Measurements from ENCODE around the gene IQCN. TPM values are rescaled to one million over a fixed set of nuclear protein-coding genes. Genes with fewer than 3 reads are reported as not detected.

The IQCN gene
- total RNA-seq, 4 donors from 2014 or later: 0.20 to 0.61 (median 0.39) TPM

- intact Hi-C loops (cut with DNase I; ENCODE audit: low total_unique reads) (no loop called here), in situ Hi-C loops (cut with MboI; ENCODE audit: low sequenced_read_pairs in 4 of 4) (loop anchor here in 2 of 4 donors (25.0 kb wide), 1 partner anchor 149 kb away; the partner anchor contains the start of gene SSBP4 (in 2 of the 2))
- ATAC-seq: no peak
Measured at GRCh38 chr19:18263324-18264136, 10.7 kb downstream of the IQCN start.

GRCh38 chr19:18262917-18263316 is 11.3 kb downstream of the IQCN start:
- ATAC-seq (no peak), DNase-seq (no peak)
- Histone ChIP-seq H3K27ac (no peak overlapping the region), H3K4me1 (no peaks in the 10 kb centered on the region), H3K36me3 (no peaks in the 10 kb centered on the region), H3K9me3 (no peaks in the 10 kb centered on the region), H3K4me3 (no peak overlapping the region), H3K27me3 (no peaks in the 10 kb centered on the region)
- in situ Hi-C loops (cut with MboI; ENCODE audit: low sequenced_read_pairs in 4 of 4): loop anchor here in 2 of 4 donors (25.0 kb wide), 1 partner anchor 149 kb away; the partner anchor contains the start of gene SSBP4 (in 2 of the 2)
- TF ChIP-seq POLR2A (IDR thresholded peaks at IDR 0.05): no peak
- no peak for TF ChIP-seq CTCF (IDR thresholded peaks at IDR 0.05 in 4 of 5, conservative IDR thresholded peaks at IDR 0.05 in 1 of 5)
- intact Hi-C loops (cut with DNase I; ENCODE audit: low total_unique reads): no loop called here

More at GRCh38 chr19:18263324-18264136, 10.7 kb downstream of the IQCN start:
- Histone ChIP-seq H3K27ac (no peak overlapping the region), H3K4me3 (no peak overlapping the region), H3K36me3 (no peaks in the 10 kb centered on the region), H3K27me3 (no peaks in the 10 kb centered on the region), H3K9me3 (no peaks in the 10 kb centered on the region), H3K4me1 (no peaks in the 10 kb centered on the region)
- no peak for DNase-seq
- TF ChIP-seq CTCF (IDR thresholded peaks at IDR 0.05 in 4 of 5, conservative IDR thresholded peaks at IDR 0.05 in 1 of 5) (no peak), POLR2A (IDR thresholded peaks at IDR 0.05) (no peak)

- ATAC-seq (no peak), DNase-seq (no peak)
Measured at GRCh38 chr19:18262144-18262543, 12.1 kb downstream of the IQCN start.

GRCh38 chr19:18261474-18261873 is 12.8 kb downstream of the IQCN start:
- intact Hi-C loops (cut with DNase I; ENCODE audit: low total_unique reads) (no loop called here), in situ Hi-C loops (cut with MboI; ENCODE audit: low sequenced_read_pairs in 4 of 4) (loop anchor here in 2 of 4 donors (25.0 kb wide), 1 partner anchor 151 kb away; the partner anchor contains the start of gene SSBP4 (in 2 of the 2))
- Histone ChIP-seq H3K4me3 (no peak overlapping the region), H3K27me3 (no peaks in the 10 kb centered on the region), H3K27ac (no peak overlapping the region), H3K36me3 (no peaks in the 10 kb centered on the region), H3K9me3 (no peaks in the 10 kb centered on the region), H3K4me1 (no peaks in the 10 kb centered on the region)
- no peak for ATAC-seq
- no peak for DNase-seq
- TF ChIP-seq CTCF (IDR thresholded peaks at IDR 0.05 in 4 of 5, conservative IDR thresholded peaks at IDR 0.05 in 1 of 5) (no peak), POLR2A (IDR thresholded peaks at IDR 0.05) (no peak)

More at GRCh38 chr19:18262144-18262543, 12.1 kb downstream of the IQCN start:
- Histone ChIP-seq H3K4me1 (no peaks in the 10 kb centered on the region), H3K27ac (no peak overlapping the region), H3K36me3 (no peaks in the 10 kb centered on the region), H3K27me3 (no peaks in the 10 kb centered on the region), H3K9me3 (no peaks in the 10 kb centered on the region), H3K4me3 (no peak overlapping the region)
- intact Hi-C loops (cut with DNase I; ENCODE audit: low total_unique reads): no loop called here
- TF ChIP-seq CTCF (IDR thresholded peaks at IDR 0.05 in 4 of 5, conservative IDR thresholded peaks at IDR 0.05 in 1 of 5): no peak
- no peak for TF ChIP-seq POLR2A (IDR thresholded peaks at IDR 0.05)
- in situ Hi-C loops (cut with MboI; ENCODE audit: low sequenced_read_pairs in 4 of 4): loop anchor here in 2 of 4 donors (25.0 kb wide), 1 partner anchor 150 kb away; the partner anchor contains the start of gene SSBP4 (in 2 of the 2)

All from gastrocnemius medialis (tissue), 4 donors.